HCT116 (cell line): ENCODE measurements around the gene PRDM12.

Experiments
- CEBPB ChIP-seq: IDR thresholded peaks from 2 replicates; pipeline ENCODE4 v1.6.1; 2012; ENCODE audit warnings: low read depth
- EGR1 ChIP-seq: IDR thresholded peaks from 2 replicates; pipeline ENCODE4 v1.6.1; 2012; ENCODE audit warnings: low read depth
- ELF1 ChIP-seq: IDR thresholded peaks from 2 replicates; pipeline ENCODE4 v1.6.1; 2012; ENCODE audit warnings: low read depth, borderline replicate concordance
- EZH2 ChIP-seq: fragments of 200-600 bp; sonication (generic); IDR thresholded peaks from 2 replicates; pipeline ENCODE4 v1.6.1; 2017; ENCODE audit warnings: antibody characterized with exemption, mixed run types
- FOSL1 ChIP-seq: IDR thresholded peaks from 2 replicates; pipeline ENCODE4 v1.6.1; 2012; ENCODE audit warnings: low read depth
- JUND ChIP-seq: IDR thresholded peaks from 2 replicates; pipeline ENCODE4 v1.6.1; 2012
- POLR2A ChIP-seq: IDR thresholded peaks from 2 replicates; pipeline ENCODE4 v1.7.0; 2011; ENCODE audit warnings: borderline replicate concordance; ENCODE audit not compliant: insufficient read depth, insufficient read length; ENCODE audit errors: extremely low read depth
- POLR2AphosphoS5 ChIP-seq: IDR thresholded peaks from 2 replicates; pipeline ENCODE4 v1.6.1; 2011; ENCODE audit warnings: mild to moderate bottlenecking, low read depth, low read length, moderate library complexity
- SRF ChIP-seq: IDR thresholded peaks from 2 replicates; pipeline ENCODE4 v1.6.1; 2012; ENCODE audit warnings: low read depth
- TCF7L2 ChIP-seq: IDR thresholded peaks from 2 replicates; pipeline ENCODE4 v1.7.0; 2011; ENCODE audit warnings: borderline replicate concordance, inconsistent platforms; ENCODE audit not compliant: insufficient read depth, insufficient read length; ENCODE audit errors: extremely low read depth
- ZNF274 ChIP-seq: fragments of 200-500 bp; sonication (Bioruptor generic); IDR thresholded peaks from 2 replicates; pipeline ENCODE4 v1.6.1; 2014; ENCODE audit warnings: mild to moderate bottlenecking, low read depth, low read length, inconsistent platforms
- TF ChIP-seq, protein P1 (sequence below), 3 experiments: fragments of 200-600 bp in 1 of 3; sonication (generic) in 1 of 3; IDR thresholded peaks in 2 of 3; conservative IDR thresholded peaks in 1 of 3; 2 replicates each; pipeline ENCODE4 v1.5.1; 2012 to 2017; ENCODE audit warnings: low read depth in 2 of 3, low read length in 2 of 3, antibody characterized with exemption in 1 of 3, borderline replicate concordance in 1 of 3, control low read depth in 1 of 3, mild to moderate bottlenecking in 1 of 3, mixed read lengths in 1 of 3, mixed run types in 1 of 3, moderate library complexity in 1 of 3; ENCODE audit not compliant: insufficient read depth in 1 of 3
- TF ChIP-seq, protein P2 (sequence below): IDR thresholded peaks from 2 replicates; pipeline ENCODE4 v1.6.1; 2012
- TF ChIP-seq, protein P3 (sequence below): IDR thresholded peaks from 2 replicates; pipeline ENCODE4 v1.6.1; 2012; ENCODE audit warnings: low read depth

DNA sequence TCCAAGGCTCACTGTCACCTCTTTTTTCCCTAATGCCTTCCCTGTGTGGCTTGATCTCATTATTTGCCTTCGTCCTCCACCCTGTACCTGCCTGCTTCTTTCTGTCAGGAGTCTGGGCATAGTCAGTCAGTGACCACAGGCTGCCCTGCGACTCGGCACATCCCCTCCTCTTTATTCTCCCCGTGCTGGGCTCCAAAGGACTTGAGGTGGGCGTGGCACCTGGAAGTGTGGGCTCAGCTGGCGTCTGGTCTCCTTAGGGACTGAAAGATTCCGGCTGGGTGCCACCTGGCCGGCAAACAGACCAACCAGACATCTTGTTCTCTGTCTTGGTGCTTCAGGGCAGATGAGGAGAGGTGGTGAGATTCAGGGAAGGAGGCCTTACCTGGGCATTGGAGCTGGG lies 29.6 kb upstream of the PRDM12 start:
- TF ChIP-seq POLR2AphosphoS5 (no peak), POLR2A (no peak), EZH2 (no peak), ZNF274 (no peak), EGR1 (no peak), TCF7L2 (no peak), SRF (no peak), JUND (no peak), ELF1 (no peak), FOSL1 (no peak), CEBPB (no peak)
- TF ChIP-seq, protein P1, sequence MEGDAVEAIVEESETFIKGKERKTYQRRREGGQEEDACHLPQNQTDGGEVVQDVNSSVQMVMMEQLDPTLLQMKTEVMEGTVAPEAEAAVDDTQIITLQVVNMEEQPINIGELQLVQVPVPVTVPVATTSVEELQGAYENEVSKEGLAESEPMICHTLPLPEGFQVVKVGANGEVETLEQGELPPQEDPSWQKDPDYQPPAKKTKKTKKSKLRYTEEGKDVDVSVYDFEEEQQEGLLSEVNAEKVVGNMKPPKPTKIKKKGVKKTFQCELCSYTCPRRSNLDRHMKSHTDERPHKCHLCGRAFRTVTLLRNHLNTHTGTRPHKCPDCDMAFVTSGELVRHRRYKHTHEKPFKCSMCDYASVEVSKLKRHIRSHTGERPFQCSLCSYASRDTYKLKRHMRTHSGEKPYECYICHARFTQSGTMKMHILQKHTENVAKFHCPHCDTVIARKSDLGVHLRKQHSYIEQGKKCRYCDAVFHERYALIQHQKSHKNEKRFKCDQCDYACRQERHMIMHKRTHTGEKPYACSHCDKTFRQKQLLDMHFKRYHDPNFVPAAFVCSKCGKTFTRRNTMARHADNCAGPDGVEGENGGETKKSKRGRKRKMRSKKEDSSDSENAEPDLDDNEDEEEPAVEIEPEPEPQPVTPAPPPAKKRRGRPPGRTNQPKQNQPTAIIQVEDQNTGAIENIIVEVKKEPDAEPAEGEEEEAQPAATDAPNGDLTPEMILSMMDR (IDR thresholded peaks at IDR 0.05 in 2 of 3, conservative IDR thresholded peaks at IDR 0.05 in 1 of 3; ENCODE audit: borderline replicate concordance in 1 of 3, insufficient read depth in 1 of 3, low read depth in 2 of 3, low read length in 2 of 3): no peak
- TF ChIP-seq, protein P2, sequence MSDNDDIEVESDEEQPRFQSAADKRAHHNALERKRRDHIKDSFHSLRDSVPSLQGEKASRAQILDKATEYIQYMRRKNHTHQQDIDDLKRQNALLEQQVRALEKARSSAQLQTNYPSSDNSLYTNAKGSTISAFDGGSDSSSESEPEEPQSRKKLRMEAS: no peak
- TF ChIP-seq, protein P3, sequence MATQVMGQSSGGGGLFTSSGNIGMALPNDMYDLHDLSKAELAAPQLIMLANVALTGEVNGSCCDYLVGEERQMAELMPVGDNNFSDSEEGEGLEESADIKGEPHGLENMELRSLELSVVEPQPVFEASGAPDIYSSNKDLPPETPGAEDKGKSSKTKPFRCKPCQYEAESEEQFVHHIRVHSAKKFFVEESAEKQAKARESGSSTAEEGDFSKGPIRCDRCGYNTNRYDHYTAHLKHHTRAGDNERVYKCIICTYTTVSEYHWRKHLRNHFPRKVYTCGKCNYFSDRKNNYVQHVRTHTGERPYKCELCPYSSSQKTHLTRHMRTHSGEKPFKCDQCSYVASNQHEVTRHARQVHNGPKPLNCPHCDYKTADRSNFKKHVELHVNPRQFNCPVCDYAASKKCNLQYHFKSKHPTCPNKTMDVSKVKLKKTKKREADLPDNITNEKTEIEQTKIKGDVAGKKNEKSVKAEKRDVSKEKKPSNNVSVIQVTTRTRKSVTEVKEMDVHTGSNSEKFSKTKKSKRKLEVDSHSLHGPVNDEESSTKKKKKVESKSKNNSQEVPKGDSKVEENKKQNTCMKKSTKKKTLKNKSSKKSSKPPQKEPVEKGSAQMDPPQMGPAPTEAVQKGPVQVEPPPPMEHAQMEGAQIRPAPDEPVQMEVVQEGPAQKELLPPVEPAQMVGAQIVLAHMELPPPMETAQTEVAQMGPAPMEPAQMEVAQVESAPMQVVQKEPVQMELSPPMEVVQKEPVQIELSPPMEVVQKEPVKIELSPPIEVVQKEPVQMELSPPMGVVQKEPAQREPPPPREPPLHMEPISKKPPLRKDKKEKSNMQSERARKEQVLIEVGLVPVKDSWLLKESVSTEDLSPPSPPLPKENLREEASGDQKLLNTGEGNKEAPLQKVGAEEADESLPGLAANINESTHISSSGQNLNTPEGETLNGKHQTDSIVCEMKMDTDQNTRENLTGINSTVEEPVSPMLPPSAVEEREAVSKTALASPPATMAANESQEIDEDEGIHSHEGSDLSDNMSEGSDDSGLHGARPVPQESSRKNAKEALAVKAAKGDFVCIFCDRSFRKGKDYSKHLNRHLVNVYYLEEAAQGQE: no peak
